NCI-H1417 (cell line): Measurements from ENCODE around the gene CCDC159.

ENCODE experiments used
- DNase-seq, 3 experiments: peaks; one replicate each; lab custom pipeline; 2025; lab: John Stamatoyannopoulos, UW

CCDC159 gene

GRCh38 chr19:11390359-11390758 is 44.0 kb downstream of the CCDC159 start:
- no peak for DNase-seq

GRCh38 chr19:11390933-11391680 is 44.8 kb downstream of the CCDC159 start:
- no peak for DNase-seq

GRCh38 chr19:11397089-11397610 is 50.8 kb downstream of the CCDC159 start:
- no peak for DNase-seq

- no peak for DNase-seq
These were observed 53.3 kb downstream of the CCDC159 start for GRCh38 chr19:11399667-11400066.

GRCh38 chr19:11400798-11401197 is 54.5 kb downstream of the CCDC159 start:
- DNase-seq: no peak

- no peak for DNase-seq
These were observed 55.7 kb downstream of the CCDC159 start for GRCh38 chr19:11401808-11402543.
